Cardiac muscle cell (in vitro differentiated cells and primary cell): Measurements from ENCODE around the gene CSMD2. TPM values are rescaled to one million over a fixed set of nuclear protein-coding genes. Genes with fewer than 3 reads are reported as not detected.

Experiments
- DNase-seq, 2 donors: peaks; one replicate each; pipeline versions ENCODE4 v3.0.0 to v3.0.0-alpha.2; 2010 to 2017; ENCODE audit warnings: low read depth in 1 of 2, low spot score in 1 of 2
- H3K27ac ChIP-seq: fragments of 200-600 bp; sonication (generic); 2 replicates; pipeline ENCODE4 v1.5.1; 2016
- H3K27me3 ChIP-seq: fragments of 200-600 bp; sonication (generic); 2 replicates; pipeline ENCODE4 v1.6.0; 2016; ENCODE audit warnings: control low read depth
- H3K36me3 ChIP-seq: fragments of 200-600 bp; sonication (generic); 2 replicates; pipeline ENCODE4 v1.5.1; 2016; ENCODE audit warnings: control low read depth
- H3K4me1 ChIP-seq: fragments of 200-600 bp; sonication (generic); 2 replicates; pipeline ENCODE4 v1.8.1; 2017; ENCODE audit warnings: low read depth, mild to moderate bottlenecking, mixed run types
- H3K4me3 ChIP-seq: fragments of 200-600 bp; sonication (generic); 2 replicates; pipeline ENCODE4 v1.5.1; 2016; ENCODE audit warnings: mild to moderate bottlenecking
- H3K9me3 ChIP-seq: fragments of 200-600 bp; sonication (generic); 2 replicates; pipeline ENCODE4 v1.5.1; 2017; ENCODE audit warnings: low read depth, mild to moderate bottlenecking, control low read depth
- polyA plus RNA-seq: library from polyadenylated mRNA; unstranded; fragments of >200 nt; fragmentation: Nextera tagmentation; extraction: Ambion mirVana; gene quantifications from 2 replicates; pipeline ENCODE4 v1.2.1, GENCODE V29; 2016
- total RNA-seq: library from RNA; depleted of rRNA; stranded (reverse); fragments of >200 nt; gene quantifications from 2 replicates; pipeline ENCODE4 v1.2.3, GENCODE V29; 2016
- TF ChIP-seq, protein P1 (sequence below): IDR thresholded peaks from 2 replicates; pipeline ENCODE4 v1.5.1; 2012; ENCODE audit warnings: low read depth, mild to moderate bottlenecking, low read length

The CSMD2 gene
- total and polyA plus RNA-seq, 2 experiments from 2014 or later = 0.24 TPM; not detected in 1

- no peak overlapping the region for H3K4me3 ChIP-seq
- H3K36me3 ChIP-seq = no peaks in the 10 kb centered on the region
- TF ChIP-seq, protein P1, sequence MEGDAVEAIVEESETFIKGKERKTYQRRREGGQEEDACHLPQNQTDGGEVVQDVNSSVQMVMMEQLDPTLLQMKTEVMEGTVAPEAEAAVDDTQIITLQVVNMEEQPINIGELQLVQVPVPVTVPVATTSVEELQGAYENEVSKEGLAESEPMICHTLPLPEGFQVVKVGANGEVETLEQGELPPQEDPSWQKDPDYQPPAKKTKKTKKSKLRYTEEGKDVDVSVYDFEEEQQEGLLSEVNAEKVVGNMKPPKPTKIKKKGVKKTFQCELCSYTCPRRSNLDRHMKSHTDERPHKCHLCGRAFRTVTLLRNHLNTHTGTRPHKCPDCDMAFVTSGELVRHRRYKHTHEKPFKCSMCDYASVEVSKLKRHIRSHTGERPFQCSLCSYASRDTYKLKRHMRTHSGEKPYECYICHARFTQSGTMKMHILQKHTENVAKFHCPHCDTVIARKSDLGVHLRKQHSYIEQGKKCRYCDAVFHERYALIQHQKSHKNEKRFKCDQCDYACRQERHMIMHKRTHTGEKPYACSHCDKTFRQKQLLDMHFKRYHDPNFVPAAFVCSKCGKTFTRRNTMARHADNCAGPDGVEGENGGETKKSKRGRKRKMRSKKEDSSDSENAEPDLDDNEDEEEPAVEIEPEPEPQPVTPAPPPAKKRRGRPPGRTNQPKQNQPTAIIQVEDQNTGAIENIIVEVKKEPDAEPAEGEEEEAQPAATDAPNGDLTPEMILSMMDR = no peak
- no peak for DNase-seq
- H3K27ac ChIP-seq = no peak overlapping the region
- no peaks in the 10 kb centered on the region for H3K9me3 ChIP-seq
- H3K27me3 ChIP-seq = no peaks in the 10 kb centered on the region
- peaks cover 13% of the 10 kb centered on the region for H3K4me1 ChIP-seq
Observed at GRCh38 chr1:33898881-33899280, 266.1 kb downstream of the CSMD2 start.

GRCh38 chr1:33898406-33898805 is 266.6 kb downstream of the CSMD2 start:
- Histone ChIP-seq H3K36me3 (no peaks in the 10 kb centered on the region), H3K4me1 (peaks cover 13% of the 10 kb centered on the region), H3K27me3 (no peaks in the 10 kb centered on the region), H3K9me3 (no peaks in the 10 kb centered on the region), H3K27ac (no peak overlapping the region), H3K4me3 (no peak overlapping the region)
- TF ChIP-seq, protein P1 = no peak
- DNase-seq = no peak

- peaks cover 3% of the 10 kb centered on the region for H3K4me1 ChIP-seq
- H3K4me3 ChIP-seq = no peak overlapping the region
- no peaks in the 10 kb centered on the region for H3K36me3 ChIP-seq
- DNase-seq = no peak
- no peaks in the 10 kb centered on the region for H3K9me3 ChIP-seq
- TF ChIP-seq, protein P1 = no peak
- no peaks in the 10 kb centered on the region for H3K27me3 ChIP-seq
- no peak overlapping the region for H3K27ac ChIP-seq
Observed at GRCh38 chr1:33897092-33897725, 267.8 kb downstream of the CSMD2 start.

GRCh38 chr1:33895976-33896375 is 269.1 kb downstream of the CSMD2 start:
- TF ChIP-seq, protein P1 = no peak
- no peaks in the 10 kb centered on the region for H3K9me3 ChIP-seq
- no peak for DNase-seq
- no peaks in the 10 kb centered on the region for H3K27me3 ChIP-seq
- no peaks in the 10 kb centered on the region for H3K4me1 ChIP-seq
- no peak overlapping the region for H3K4me3 ChIP-seq
- no peaks in the 10 kb centered on the region for H3K36me3 ChIP-seq
- H3K27ac ChIP-seq = no peak overlapping the region

DNA sequence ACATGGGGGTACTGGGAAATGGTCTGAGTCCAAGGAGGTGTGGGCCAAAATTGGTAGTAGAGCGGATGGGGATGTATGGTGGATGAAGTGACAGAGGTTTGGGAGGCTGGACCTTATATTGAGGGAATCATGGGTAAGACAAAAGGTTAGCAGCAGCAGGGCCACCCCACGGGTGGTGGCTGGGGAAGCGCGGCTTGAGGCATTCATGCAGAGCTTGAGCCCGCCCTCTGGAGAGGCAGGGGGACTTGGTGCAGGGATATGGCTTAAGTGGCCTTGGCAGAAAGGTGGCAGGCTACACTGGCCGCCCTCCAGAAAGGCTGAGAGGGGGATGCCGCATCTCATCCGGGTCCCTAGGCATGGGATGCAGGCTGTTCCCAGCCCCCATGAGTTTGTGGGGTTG is 269.6 kb downstream of the CSMD2 start:
- no peaks in the 10 kb centered on the region for H3K4me1 ChIP-seq
- no peaks in the 10 kb centered on the region for H3K27me3 ChIP-seq
- no peaks in the 10 kb centered on the region for H3K36me3 ChIP-seq
- TF ChIP-seq, protein P1 = no peak
- DNase-seq = no peak
- no peak overlapping the region for H3K4me3 ChIP-seq
- no peak overlapping the region for H3K27ac ChIP-seq
- no peaks in the 10 kb centered on the region for H3K9me3 ChIP-seq
